GM12801 (cell line): ENCODE measurements around the gene CSF2RB.

Experiments used
- CTCF ChIP-seq: IDR thresholded peaks from one replicate; pipeline ENCODE4 v1.5.1; 2011; ENCODE audit warnings: control low read depth; ENCODE audit not compliant: insufficient read length; ENCODE audit errors: extremely low read depth

Gene CSF2RB

GRCh38 chr22:36912694-36913426, 568 bp upstream of the CSF2RB start:
- TF ChIP-seq CTCF: no peak

GRCh38 chr22:36914390-36914752, 943 bp downstream of the CSF2RB start:
- TF ChIP-seq CTCF: no peak

- no peak for TF ChIP-seq CTCF
These were observed 2.6 kb downstream of the CSF2RB start for GRCh38 chr22:36916034-36916433.

GRCh38 chr22:36918586-36919284, 5.3 kb downstream of the CSF2RB start:
- TF ChIP-seq CTCF: no peak

GRCh38 chr22:36921309-36922104, 8.1 kb downstream of the CSF2RB start:
- TF ChIP-seq CTCF: no peak

- TF ChIP-seq CTCF: no peak
These were observed 8.7 kb downstream of the CSF2RB start for GRCh38 chr22:36922105-36922608.

- no peak for TF ChIP-seq CTCF
These were observed 9.3 kb downstream of the CSF2RB start for GRCh38 chr22:36922711-36923110.
